K562 (cell line): Measurements from ENCODE around the gene NMNAT3. TPM values are rescaled to one million over a fixed set of nuclear protein-coding genes. Genes with fewer than 3 reads are reported as not detected.

ENCODE experiments used
- ATAC-seq: fragments of 200-7000 bp; cut with Tn5 transposase; 3 replicates; pipeline ENCODE4 v1.9.1; 2020; ENCODE audit warnings: moderate library complexity
- BruUV-seq: library from RNA; stranded (reverse); fragments of 400-500 nt; replicated peaks from 2 replicates; lab custom pipeline; 2021; lab: Mats Ljungman, UMichigan
- CTCF ChIA-PET: fragments of 300-600 bp; formaldehyde crosslinking; extraction: SDS; loops from one replicate; lab custom pipeline; 2021; ENCODE audit warnings: low intra/inter-chr PET ratio; lab: Yijun Ruan, JAX
- POLR2A ChIA-PET: fragments of 300-600, 350-650 bp; sonication (Branson Sonifier 250); formaldehyde crosslinking; extraction: SDS; loops from one replicate; lab custom pipeline; 2021; ENCODE audit warnings: antibody characterized with exemption, inconsistent platforms; lab: Yijun Ruan, JAX
- DNase-seq, 4 experiments: peaks; one replicate each; pipeline versions ENCODE4 v3.0.0 to v3.0.0-alpha.2; 2011 to 2018; ENCODE audit warnings: low spot score in 3 of 4, mixed read lengths in 3 of 4; ENCODE audit errors: extremely low read depth in 1 of 4
- FAIRE-seq: peaks from 2 replicates; lab custom pipeline; 2011; peaks lifted over from hg19 to GRCh38; lab: Jason Lieb, UNC
- H2AFZ ChIP-seq: 2 replicates; pipeline ENCODE4 v1.6.0; 2011; ENCODE audit warnings: low read depth, low read length, control low read depth, inconsistent platforms
- H3K27ac ChIP-seq: fragments of 200-600 bp; 3 replicates; pipeline ENCODE4 v1.8.0; 2011; ENCODE audit warnings: low read depth, mild to moderate bottlenecking, control low read depth, inconsistent platforms, low read length, moderate library complexity, mixed read lengths; ENCODE audit errors: extremely low read depth
- H3K27me3 ChIP-seq, 2 experiments: fragments of 300-600 bp in 1 of 2; 2 replicates in 1 of 2; 3 replicates in 1 of 2; pipeline versions ENCODE4 v1.6.0 to v1.8.0; 2011; ENCODE audit warnings: inconsistent platforms in 2 of 2, low read length in 2 of 2, mild to moderate bottlenecking in 1 of 2, mixed read lengths in 1 of 2, moderate library complexity in 1 of 2; ENCODE audit not compliant: control insufficient read depth in 2 of 2, insufficient read depth in 2 of 2
- H3K36me3 ChIP-seq: fragments of 300-600 bp; 3 replicates; pipeline ENCODE4 v1.8.0; 2011; ENCODE audit warnings: mild to moderate bottlenecking, low read length, inconsistent platforms; ENCODE audit not compliant: control insufficient read depth, insufficient read depth
- H3K4me1 ChIP-seq, 2 experiments: fragments of 200-600 bp in 1 of 2; replicated peaks in 1 of 2; 2 replicates in 1 of 2; 3 replicates in 1 of 2; pipeline versions ENCODE4 v1.5.1 to v1.8.0; 2011; ENCODE audit warnings: inconsistent platforms in 2 of 2, low read length in 2 of 2, mild to moderate bottlenecking in 1 of 2, mixed read lengths in 1 of 2, moderate library complexity in 1 of 2; ENCODE audit not compliant: control insufficient read depth in 2 of 2, insufficient read depth in 2 of 2
- H3K4me2 ChIP-seq: 2 replicates; pipeline ENCODE4 v1.6.1; 2011; ENCODE audit warnings: low read length, control low read depth, inconsistent platforms, mixed read lengths; ENCODE audit not compliant: insufficient read depth
- H3K4me3 ChIP-seq: fragments of 200-600 bp; sonication (generic), shearing (Covaris generic); 2 replicates; pipeline ENCODE4 v1.5.1; 2016; ENCODE audit warnings: control low read depth, inconsistent platforms
- H3K79me2 ChIP-seq: fragments of 200-600 bp; 3 replicates; pipeline ENCODE4 v1.8.0; 2011; ENCODE audit warnings: low read length, inconsistent platforms; ENCODE audit not compliant: control insufficient read depth, insufficient read depth
- H3K9ac ChIP-seq, 2 experiments: 2 replicates each; pipeline versions ENCODE4 v1.6.0 to v1.6.1; 2011; ENCODE audit warnings: low read depth in 2 of 2, low read length in 2 of 2, control low read depth in 1 of 2, inconsistent platforms in 1 of 2, mild to moderate bottlenecking in 1 of 2, mixed read lengths in 1 of 2; ENCODE audit not compliant: insufficient read depth in 1 of 2
- H3K9me1 ChIP-seq: one replicate; pipeline ENCODE4 v1.6.0; 2011; ENCODE audit warnings: inconsistent platforms, mild to moderate bottlenecking, low read length, moderate library complexity; ENCODE audit not compliant: control insufficient read depth, insufficient read depth
- H3K9me3 ChIP-seq: replicated peaks from 2 replicates; pipeline ENCODE4 v1.5.1; 2011; ENCODE audit warnings: low read depth, low read length, inconsistent platforms; ENCODE audit not compliant: control insufficient read depth, insufficient read depth
- H4K20me1 ChIP-seq: replicated peaks from 2 replicates; pipeline ENCODE4 v1.6.1; 2011; ENCODE audit warnings: low read length, inconsistent platforms, mixed read lengths; ENCODE audit not compliant: control insufficient read depth, insufficient read depth
- MTA1 ChIP-seq: fragments of 450-650 bp; IDR thresholded peaks from 2 replicates; pipeline ENCODE4 v1.6.1; 2017; ENCODE audit warnings: borderline replicate concordance
- PTBP1 ChIP-seq: fragments of 200-400 bp; formaldehyde crosslinking; IDR thresholded peaks from 2 replicates; pipeline ENCODE4 v1.6.1; 2017; ENCODE audit warnings: low read depth, low read length
- RBM25 ChIP-seq: fragments of 200-400 bp; formaldehyde crosslinking; IDR thresholded peaks from 2 replicates; pipeline ENCODE4 v1.6.1; 2018; ENCODE audit warnings: low read length, low read depth, moderate library complexity; ENCODE audit not compliant: severe bottlenecking
- RFX1 ChIP-seq: fragments of 450-650 bp; IDR thresholded peaks from 2 replicates; pipeline ENCODE4 v1.6.1; 2016; ENCODE audit warnings: mild to moderate bottlenecking, moderate library complexity
- ZNF586 ChIP-seq: fragments of 450-650 bp; formaldehyde crosslinking; conservative IDR thresholded peaks from 2 replicates; pipeline ENCODE4 v1.4.0; 2020; ENCODE audit warnings: mild to moderate bottlenecking, moderate library complexity
- WGBS: fragments of 100-300 bp; shearing (Covaris generic); methylation state at CpG from one replicate; pipeline ENCODE4 v1.1.6; 2016; ENCODE audit warnings: low coverage, mixed read lengths; ENCODE audit not compliant: insufficient coverage; ENCODE audit errors: missing lambda C conversion rate; 5-methylcytosine and 5-hydroxymethylcytosine counted together
- in situ Hi-C: fragments of 300-500 bp; cut with MboI; formaldehyde crosslinking; loops from 4 replicates; pipeline ENCODE4 v1.15.0; 2018; ENCODE audit warnings: inconsistent platforms, mixed read lengths
- intact Hi-C: fragments of 100-400 bp; cut with micrococcal nuclease; formaldehyde crosslinking; loops from 2 replicates; pipeline ENCODE4 v1.14.2; 2022
- polyA plus RNA-seq, 8 experiments: library from polyadenylated mRNA; depleted of rRNA in 4 of 8; stranded (reverse) in 5 of 8; unstranded in 3 of 8; fragments of >200 nt; fragmentation: Nextera tagmentation in 2 of 8; fragmentation: Illumina TruSeq in 1 of 8; extraction: Ambion mirVana in 2 of 8; extraction: Trizol in 1 of 8; gene quantifications; 2 replicates each; pipeline versions ENCODE4 v1.2.1 to v1.2.3, GENCODE V29; 2011 to 2014; ENCODE audit warnings: inconsistent platforms in 1 of 8, missing spikeins in 1 of 8
- total RNA-seq, 7 experiments: library from RNA; depleted of rRNA in 6 of 7; stranded (reverse); fragments of >200 nt in 6 of 7; fragmentation: Illumina TruSeq in 2 of 7; extraction: Trizol in 2 of 7; gene quantifications; 2 replicates each; pipeline versions ENCODE4 v1.2.1 to v1.2.3, GENCODE V29; 2011 to 2021; ENCODE audit warnings: low replicate concordance in 1 of 7

Gene NMNAT3
- total and polyA plus RNA-seq, 9 of the 15 experiments (the other 6 are each of a cell fraction or from before 2014, with no cell fraction given) = 2.3 to 12.5 (median 6.6) TPM

- H3K4me3 ChIP-seq = no peak overlapping the region
- in situ Hi-C loops = no loop called here
- H3K9me1 ChIP-seq = no peaks in the 10 kb centered on the region
- POLR2A ChIA-PET = no interaction called here
- H3K4me2 ChIP-seq = no peak overlapping the region
- H3K9me3 ChIP-seq = no peaks in the 10 kb centered on the region; the same call in 1 of the 2 replicates
- peaks cover 0 to under 1% of the 10 kb centered on the region in 2 experiments; a peak in 1 of 5 replicates for H3K4me1 ChIP-seq
- no peak overlapping the region for H3K9ac ChIP-seq
- DNase-seq = no peak
- no peaks in the 10 kb centered on the region for H3K36me3 ChIP-seq
- H2AFZ ChIP-seq = no peak overlapping the region
- no TSS peak for BruUV-seq
- CTCF ChIA-PET = no interaction called here
- peaks cover 4 to 17% of the 10 kb centered on the region in 2 experiments; a peak in 4 of 5 replicates for H3K27me3 ChIP-seq
- FAIRE-seq = no peak
- TF ChIP-seq MTA1 (no peak), RBM25 (peak; percentile 9)
- H3K79me2 ChIP-seq = no peaks in the 10 kb centered on the region
- intact Hi-C loops = no loop called here
- no peak for ATAC-seq
- no peak overlapping the region for H3K27ac ChIP-seq
- WGBS = 3% methylated on average over 2 of the region's 2 CpGs
- H4K20me1 ChIP-seq = no peaks in the 10 kb centered on the region
These were observed 149.5 kb downstream of the NMNAT3 start for GRCh38 chr3:139528281-139528680.

GRCh38 chr3:139527265-139527664 is 150.5 kb downstream of the NMNAT3 start:
- Histone ChIP-seq H3K4me3 (no peak overlapping the region), H3K27ac (no peak overlapping the region), H3K36me3 (no peaks in the 10 kb centered on the region), H3K4me2 (no peak overlapping the region), H2AFZ (no peak overlapping the region), H3K9ac (no peak overlapping the region), H4K20me1 (no peaks in the 10 kb centered on the region), H3K27me3 (peaks cover 2 to 17% of the 10 kb centered on the region in 2 experiments; a peak in 4 of 5 replicates), H3K79me2 (no peaks in the 10 kb centered on the region), H3K9me3 (no peaks in the 10 kb centered on the region; the same call in 1 of the 2 replicates), H3K4me1 (no peaks in the 10 kb centered on the region; a peak in 1 of 5 replicates), H3K9me1 (no peaks in the 10 kb centered on the region)
- POLR2A ChIA-PET = interaction anchor here (1.1 kb wide), 1 partner anchor 8 kb away, joined by 5 read pairs; no protein-coding TSS in a partner anchor
- DNase-seq (no peak), ATAC-seq (no peak), FAIRE-seq (no peak)
- in situ Hi-C loops = no loop called here
- BruUV-seq = no TSS peak
- TF ChIP-seq ZNF586 = no peak
- no peak for TF ChIP-seq PTBP1
- TF ChIP-seq RFX1 = no peak
- WGBS = 3% methylated on average over 5 of the region's 5 CpGs
- CTCF ChIA-PET = no interaction called here
- intact Hi-C loops = no loop called here
